DND-41 (cell line): ENCODE measurements around the gene POLR2L.
A peak's percentile ranks its signal among the peaks of the same experiment; 100 is the strongest.

Experiments
- ATAC-seq: fragments of 200-7000 bp; cut with Tn5 transposase; 3 replicates; pipeline ENCODE4 v1.9.1; 2021; ENCODE audit warnings: low read depth; ENCODE audit not compliant: insufficient read depth
- DNase-seq: peaks from one replicate; pipeline ENCODE4 v3.0.0-alpha.2; 2020
- H2AFZ ChIP-seq: 2 replicates; pipeline ENCODE4 v1.6.0; 2012; ENCODE audit warnings: low read depth, low read length
- H3K27ac ChIP-seq: 2 replicates; pipeline ENCODE4 v1.5.1; 2012; ENCODE audit warnings: low read length, inconsistent platforms
- H3K27me3 ChIP-seq: fragments of 200-600 bp; sonication (generic); 2 replicates; pipeline ENCODE4 v1.6.0; 2012; ENCODE audit warnings: low read length, mild to moderate bottlenecking, inconsistent platforms; ENCODE audit not compliant: insufficient read depth, poor library complexity
- H3K36me3 ChIP-seq: 2 replicates; pipeline ENCODE4 v1.5.1; 2012; ENCODE audit warnings: low read length, inconsistent platforms; ENCODE audit not compliant: insufficient read depth
- H3K4me1 ChIP-seq: 2 replicates; pipeline ENCODE4 v1.5.1; 2012; ENCODE audit warnings: mild to moderate bottlenecking, low read length; ENCODE audit not compliant: insufficient read depth
- H3K4me2 ChIP-seq: 2 replicates; pipeline ENCODE4 v1.6.0; 2012; ENCODE audit warnings: mild to moderate bottlenecking, moderate library complexity, low read length, inconsistent platforms; ENCODE audit not compliant: insufficient read depth
- H3K4me3 ChIP-seq, 2 experiments: fragments of 200-600 bp in 1 of 2; shearing (Covaris generic) in 1 of 2; 2 replicates each; pipeline ENCODE4 v1.5.1; 2012 to 2016; ENCODE audit warnings: inconsistent platforms in 2 of 2, low read length in 2 of 2, mild to moderate bottlenecking in 2 of 2, low read depth in 1 of 2, moderate library complexity in 1 of 2
- H3K79me2 ChIP-seq: 2 replicates; pipeline ENCODE4 v1.6.0; 2012; ENCODE audit warnings: low read length, inconsistent platforms; ENCODE audit not compliant: insufficient read depth
- H3K9ac ChIP-seq: 2 replicates; pipeline ENCODE4 v1.6.0; 2012; ENCODE audit warnings: low read depth, mild to moderate bottlenecking, inconsistent platforms, low read length, moderate library complexity
- H3K9me3 ChIP-seq: 2 replicates; pipeline ENCODE4 v1.5.1; 2012; ENCODE audit warnings: low read length, moderate library complexity, mild to moderate bottlenecking, inconsistent platforms; ENCODE audit not compliant: insufficient read depth, severe bottlenecking
- H4K20me1 ChIP-seq: 2 replicates; pipeline ENCODE4 v1.6.0; 2012; ENCODE audit warnings: low read length; ENCODE audit not compliant: insufficient read depth
- CTCF ChIP-seq: IDR thresholded peaks from 2 replicates; pipeline ENCODE4 v1.5.1; 2012; ENCODE audit warnings: borderline replicate concordance, low read length, moderate library complexity, mild to moderate bottlenecking; ENCODE audit not compliant: poor library complexity, severe bottlenecking; ENCODE audit errors: extremely low read depth
- EZH2 ChIP-seq: IDR thresholded peaks from 3 replicates; pipeline ENCODE4 v1.6.1; 2012; ENCODE audit warnings: borderline replicate concordance, low read depth, mild to moderate bottlenecking, moderate library complexity, low read length, inconsistent platforms; ENCODE audit not compliant: severe bottlenecking

POLR2L gene

GRCh38 chr11:844693-845644 is 2.6 kb upstream of the POLR2L start:
- peaks cover 12% of the 10 kb centered on the region for H3K36me3 ChIP-seq
- peaks cover 40% of the 10 kb centered on the region for H3K4me1 ChIP-seq
- peak; percentile 34 for ATAC-seq
- H4K20me1 ChIP-seq: peaks cover 29% of the 10 kb centered on the region
- H3K79me2 ChIP-seq: peaks cover 21% of the 10 kb centered on the region
- H3K27ac ChIP-seq: no peak overlapping the region
- no peak overlapping the region for H2AFZ ChIP-seq
- H3K4me2 ChIP-seq: no peak overlapping the region
- peak; percentile 73 for DNase-seq
- no peak overlapping the region for H3K9ac ChIP-seq
- TF ChIP-seq EZH2: no peak
- TF ChIP-seq CTCF: no peak
- no peaks in the 10 kb centered on the region for H3K27me3 ChIP-seq
- no peaks in the 10 kb centered on the region for H3K9me3 ChIP-seq
- H3K4me3 ChIP-seq: no peak overlapping the region

- peaks cover 21% of the 10 kb centered on the region for H3K79me2 ChIP-seq
- no peak for DNase-seq
- peak overlapping the region in 1 of 2 experiments; percentile 31; a peak in 1 of 4 replicates for H3K4me3 ChIP-seq
- H4K20me1 ChIP-seq: peaks cover 30% of the 10 kb centered on the region
- H3K9me3 ChIP-seq: no peaks in the 10 kb centered on the region
- TF ChIP-seq CTCF (no peak), EZH2 (no peak)
- H3K27me3 ChIP-seq: no peaks in the 10 kb centered on the region
- ATAC-seq: peak; percentile 6; the same call in 2 of the 3 replicates
- H3K9ac ChIP-seq: peak overlapping the region; percentile 91; the same call in 1 of the 2 replicates
- no peak overlapping the region for H2AFZ ChIP-seq
- H3K4me1 ChIP-seq: peaks cover 42% of the 10 kb centered on the region
- H3K36me3 ChIP-seq: peaks cover 21% of the 10 kb centered on the region
- H3K27ac ChIP-seq: no peak overlapping the region
- peak overlapping the region; percentile 91; the same call in 1 of the 2 replicates for H3K4me2 ChIP-seq
Observed at GRCh38 chr11:843818-844692, 1.7 kb upstream of the POLR2L start.

GRCh38 chr11:843086-843734 is 881 bp upstream of the POLR2L start:
- Histone ChIP-seq H3K27me3 (no peaks in the 10 kb centered on the region), H3K27ac (no peak overlapping the region), H4K20me1 (peaks cover 27% of the 10 kb centered on the region), H3K4me3 (peak overlapping the region; percentile 98 to 100; a peak in 3 of 4 replicates), H3K36me3 (peaks cover 29% of the 10 kb centered on the region), H3K9ac (peak overlapping the region; percentile 91), H3K9me3 (no peaks in the 10 kb centered on the region), H2AFZ (peak overlapping the region; percentile 38), H3K4me2 (peak overlapping the region; percentile 91), H3K4me1 (peaks cover 39% of the 10 kb centered on the region), H3K79me2 (peaks cover 21% of the 10 kb centered on the region)
- no peak for DNase-seq
- peak; percentile 53 for TF ChIP-seq EZH2
- no peak for TF ChIP-seq CTCF
- ATAC-seq: peak; percentile 8; the same call in 1 of the 3 replicates
